ENCODE measurements around the gene ANKRD34A.

DNA sequence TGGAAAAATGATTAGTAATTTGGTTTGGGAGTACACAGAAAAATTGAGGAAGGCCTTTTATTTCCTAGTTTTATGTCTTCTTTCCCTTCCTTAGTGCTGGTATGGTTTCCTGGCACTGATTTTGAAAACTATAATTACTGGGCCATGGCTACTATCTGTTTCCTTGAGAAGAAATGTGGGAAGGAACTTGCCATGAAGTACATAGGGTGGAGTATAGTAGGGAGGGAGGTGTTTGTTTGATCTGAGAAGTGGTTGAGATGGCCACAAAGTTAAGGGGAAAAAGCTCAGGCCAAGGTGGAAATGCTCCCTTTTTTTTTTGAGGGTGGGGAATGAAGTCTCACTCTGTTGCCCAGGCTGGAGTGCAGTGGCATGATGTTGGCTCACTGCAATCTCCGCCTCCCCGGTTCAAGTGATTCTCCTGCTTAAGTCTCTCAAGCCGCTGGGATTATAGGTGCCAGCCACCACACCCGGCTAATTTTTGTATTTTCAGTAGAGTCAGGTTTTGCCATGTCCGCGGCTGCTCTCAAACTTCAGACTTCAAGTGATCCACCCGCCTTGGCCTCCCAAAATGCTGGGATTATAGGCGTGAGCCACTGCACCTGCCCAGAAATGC is 45.9 kb upstream of the ANKRD34A start:
- TF ChIP-seq, protein P1, sequence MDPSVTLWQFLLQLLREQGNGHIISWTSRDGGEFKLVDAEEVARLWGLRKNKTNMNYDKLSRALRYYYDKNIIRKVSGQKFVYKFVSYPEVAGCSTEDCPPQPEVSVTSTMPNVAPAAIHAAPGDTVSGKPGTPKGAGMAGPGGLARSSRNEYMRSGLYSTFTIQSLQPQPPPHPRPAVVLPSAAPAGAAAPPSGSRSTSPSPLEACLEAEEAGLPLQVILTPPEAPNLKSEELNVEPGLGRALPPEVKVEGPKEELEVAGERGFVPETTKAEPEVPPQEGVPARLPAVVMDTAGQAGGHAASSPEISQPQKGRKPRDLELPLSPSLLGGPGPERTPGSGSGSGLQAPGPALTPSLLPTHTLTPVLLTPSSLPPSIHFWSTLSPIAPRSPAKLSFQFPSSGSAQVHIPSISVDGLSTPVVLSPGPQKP (IDR thresholded peaks at IDR 0.05; ENCODE audit: borderline replicate concordance, low read depth, low read length) = no peak
- TF ChIP-seq FOS (IDR thresholded peaks at IDR 0.05; ENCODE audit: low read depth, low read length) (no peak), RFX5 (IDR thresholded peaks at IDR 0.05; ENCODE audit: low read depth, low read length) (no peak)
- TF ChIP-seq, protein P2, sequence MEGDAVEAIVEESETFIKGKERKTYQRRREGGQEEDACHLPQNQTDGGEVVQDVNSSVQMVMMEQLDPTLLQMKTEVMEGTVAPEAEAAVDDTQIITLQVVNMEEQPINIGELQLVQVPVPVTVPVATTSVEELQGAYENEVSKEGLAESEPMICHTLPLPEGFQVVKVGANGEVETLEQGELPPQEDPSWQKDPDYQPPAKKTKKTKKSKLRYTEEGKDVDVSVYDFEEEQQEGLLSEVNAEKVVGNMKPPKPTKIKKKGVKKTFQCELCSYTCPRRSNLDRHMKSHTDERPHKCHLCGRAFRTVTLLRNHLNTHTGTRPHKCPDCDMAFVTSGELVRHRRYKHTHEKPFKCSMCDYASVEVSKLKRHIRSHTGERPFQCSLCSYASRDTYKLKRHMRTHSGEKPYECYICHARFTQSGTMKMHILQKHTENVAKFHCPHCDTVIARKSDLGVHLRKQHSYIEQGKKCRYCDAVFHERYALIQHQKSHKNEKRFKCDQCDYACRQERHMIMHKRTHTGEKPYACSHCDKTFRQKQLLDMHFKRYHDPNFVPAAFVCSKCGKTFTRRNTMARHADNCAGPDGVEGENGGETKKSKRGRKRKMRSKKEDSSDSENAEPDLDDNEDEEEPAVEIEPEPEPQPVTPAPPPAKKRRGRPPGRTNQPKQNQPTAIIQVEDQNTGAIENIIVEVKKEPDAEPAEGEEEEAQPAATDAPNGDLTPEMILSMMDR (conservative IDR thresholded peaks at IDR 0.05; ENCODE audit: low read depth, low read length) = no peak

All from IMR-90 (cell line).